Left hindlimb (tissue), 1 donor: ENCODE results near the gene PCDHGB3.
"Not testable (repeated sequence)": the region's sequence is repeated elsewhere in the genome, so short reads cannot be mapped to it uniquely, and the experiment has no call there.

Experiments used
- DNase-seq: peaks from one replicate; pipeline ENCODE4 v3.0.0-alpha.2; 2018

The PCDHGB3 gene

GRCh38 chr5:141369994-141370848, at the start of gene PCDHGB3:
Gene PCDHGB3 (plus strand): TSS chr5:141370242. CDS start chr5:141370395, 153 bp downstream.
- DNase-seq = no peak

GRCh38 chr5:141322261-141322660, 47.8 kb upstream of the PCDHGB3 start:
- DNase-seq = no peak

- DNase-seq = peak; percentile 46
Observed at GRCh38 chr5:141326088-141326854, 43.8 kb upstream of the PCDHGB3 start.

- no peak for DNase-seq
Observed at GRCh38 chr5:141328231-141328630, 41.8 kb upstream of the PCDHGB3 start.

GRCh38 chr5:141330299-141331080, 39.6 kb upstream of the PCDHGB3 start, which contains the start of gene PCDHGA1:
Gene PCDHGA1 (plus strand): TSS chr5:141330514.
- DNase-seq = no peak

- not testable (repeated sequence) for DNase-seq
Observed at GRCh38 chr5:141332571-141332970, 37.5 kb upstream of the PCDHGB3 start.

- DNase-seq = no peak
Observed at GRCh38 chr5:141338538-141339306, 31.3 kb upstream of the PCDHGB3 start, which contains the start of gene PCDHGA2. Gene PCDHGA2 (plus strand): TSS chr5:141338760.

GRCh38 chr5:141340781-141341354, 29.2 kb upstream of the PCDHGB3 start:
- DNase-seq = not testable (repeated sequence)

GRCh38 chr5:141342773-141343172, 27.3 kb upstream of the PCDHGB3 start:
- DNase-seq = no peak

GRCh38 chr5:141343242-141343952, 26.6 kb upstream of the PCDHGB3 start, which contains the start of gene PCDHGA3:
Gene PCDHGA3 (plus strand): TSS chr5:141343829. CDS start chr5:141344034, 205 bp downstream.
- no peak for DNase-seq

GRCh38 chr5:141343953-141344463, 26.0 kb upstream of the PCDHGB3 start:
- DNase-seq = no peak

GRCh38 chr5:141345327-141345726, 24.7 kb upstream of the PCDHGB3 start:
- no peak for DNase-seq

- DNase-seq = not testable (repeated sequence)
Observed at GRCh38 chr5:141346017-141346416, 24.0 kb upstream of the PCDHGB3 start.

- DNase-seq = no peak
Observed at GRCh38 chr5:141349917-141350619, 20.0 kb upstream of the PCDHGB3 start, which contains the start of gene PCDHGB1. Gene PCDHGB1 (plus strand): TSS chr5:141350099. CDS start chr5:141350261, 162 bp downstream.

GRCh38 chr5:141351591-141351990, 18.5 kb upstream of the PCDHGB3 start:
- DNase-seq = no peak

GRCh38 chr5:141354900-141355469, 15.1 kb upstream of the PCDHGB3 start, which contains the start of gene PCDHGA4:
Gene PCDHGA4 (plus strand): TSS chr5:141355021. CDS start chr5:141355108, 87 bp downstream.
- DNase-seq = no peak

GRCh38 chr5:141355641-141356040, 14.4 kb upstream of the PCDHGB3 start:
- no peak for DNase-seq

GRCh38 chr5:141356133-141356532, 13.9 kb upstream of the PCDHGB3 start:
- no peak for DNase-seq

- DNase-seq = no peak
Observed at GRCh38 chr5:141356950-141357349, 13.1 kb upstream of the PCDHGB3 start.
